Left ventricle myocardium inferior (tissue), 1 donor: ENCODE results near the gene SPATA2L. TPM values are rescaled to one million over a fixed set of nuclear protein-coding genes. Genes with fewer than 3 reads are reported as not detected.
A peak's percentile ranks its signal among the peaks of the same experiment; 100 is the strongest.

Experiments used
- DNase-seq: peaks from one replicate; pipeline ENCODE4 v3.0.0-alpha.2; 2020
- H3K27ac ChIP-seq: fragments of 200-600 bp; replicated peaks from 2 replicates; pipeline ENCODE4 v1.8.0; 2021
- H3K27me3 ChIP-seq: fragments of 200-600 bp; 2 replicates; pipeline ENCODE4 v1.8.0; 2021; ENCODE audit warnings: low read depth
- H3K36me3 ChIP-seq: fragments of 200-600 bp; 2 replicates; pipeline ENCODE4 v1.8.0; 2021
- H3K4me1 ChIP-seq: fragments of 200-600 bp; 2 replicates; pipeline ENCODE4 v1.8.0; 2021
- H3K4me3 ChIP-seq: fragments of 200-600 bp; 2 replicates; pipeline ENCODE4 v1.8.0; 2021; ENCODE audit warnings: mild to moderate bottlenecking, moderate library complexity
- H3K9me3 ChIP-seq: fragments of 200-600 bp; replicated peaks from 2 replicates; pipeline ENCODE4 v1.8.0; 2021
- CTCF ChIP-seq: fragments of 200-600 bp; IDR thresholded peaks from 2 replicates; pipeline ENCODE4 v1.8.0; 2021; ENCODE audit warnings: antibody characterized with exemption, mild to moderate bottlenecking, borderline replicate concordance
- intact Hi-C: fragments of 100-400 bp; cut with micrococcal nuclease; formaldehyde crosslinking; loops from one replicate; pipeline ENCODE4 v1.11.0; 2022
- total RNA-seq: library from RNA; stranded (reverse); fragmentation: NEBNext Ultra II Directional; extraction: Animal tissue kit (Norgen Biotek cat#: 25700); gene quantifications from one replicate; pipeline ENCODE4 v1.2.1, GENCODE V29; 2021
- donor health status: DM: no; HTN: yes; CAD: no; lungs with severe emphysema.

The SPATA2L gene
- total RNA-seq, 1 donor from 2014 or later: 2.1 TPM

- no peak overlapping the region for H3K27ac ChIP-seq
- no peak for TF ChIP-seq CTCF
- peaks cover 82% of the 10 kb centered on the region for H3K36me3 ChIP-seq
- H3K9me3 ChIP-seq: no peaks in the 10 kb centered on the region
- peaks cover 31% of the 10 kb centered on the region for H3K4me1 ChIP-seq
- no peak for DNase-seq
- H3K4me3 ChIP-seq: no peak overlapping the region
- H3K27me3 ChIP-seq: no peaks in the 10 kb centered on the region
- intact Hi-C loops: no loop called here
These were observed 26.1 kb upstream of the SPATA2L start for GRCh38 chr16:89727406-89728120.

- H3K4me1 ChIP-seq: peaks cover 55% of the 10 kb centered on the region
- H3K27ac ChIP-seq: peak overlapping the region; percentile 100
- peak; percentile 62 for DNase-seq
These were observed 22.1 kb upstream of the SPATA2L start for GRCh38 chr16:89723279-89724250.

GRCh38 chr16:89722392-89723278 lies 21.1 kb upstream of the SPATA2L start:
- Histone ChIP-seq H3K27me3 (no peaks in the 10 kb centered on the region), H3K4me1 (peaks cover 55% of the 10 kb centered on the region), H3K9me3 (no peaks in the 10 kb centered on the region), H3K27ac (peak overlapping the region; percentile 100), H3K4me3 (peak overlapping the region; percentile 83), H3K36me3 (peaks cover 40% of the 10 kb centered on the region)
- DNase-seq: peak; percentile 82
- TF ChIP-seq CTCF: no peak
- intact Hi-C loops: no loop called here

More at GRCh38 chr16:89723279-89724250, 22.1 kb upstream of the SPATA2L start:
- H3K9me3 ChIP-seq: no peaks in the 10 kb centered on the region
- intact Hi-C loops: no loop called here
- TF ChIP-seq CTCF: no peak
- H3K4me3 ChIP-seq: peak overlapping the region; percentile 83
- no peaks in the 10 kb centered on the region for H3K27me3 ChIP-seq
- peaks cover 46% of the 10 kb centered on the region for H3K36me3 ChIP-seq

- no peak for TF ChIP-seq CTCF
- H3K9me3 ChIP-seq: no peaks in the 10 kb centered on the region
- H3K27me3 ChIP-seq: no peaks in the 10 kb centered on the region
- H3K36me3 ChIP-seq: peaks cover 31% of the 10 kb centered on the region
- peak overlapping the region; percentile 100 for H3K27ac ChIP-seq
- peak; percentile 69 for DNase-seq
- peak overlapping the region; percentile 83 for H3K4me3 ChIP-seq
- intact Hi-C loops: no loop called here
- H3K4me1 ChIP-seq: peaks cover 55% of the 10 kb centered on the region
These were observed 20.3 kb upstream of the SPATA2L start for GRCh38 chr16:89721546-89722391.
